ENCODE measurements around the gene ARHGAP19.
"Not testable (repeated sequence)": the region's sequence is repeated elsewhere in the genome, so short reads cannot be mapped to it uniquely, and the experiment has no call there.

ARHGAP19 gene

GRCh38 chr10:97297556-97298222, 5.3 kb upstream of the ARHGAP19 start:
- TF ChIP-seq CTCF (IDR thresholded peaks at IDR 0.05; ENCODE audit: extremely low read depth, missing control alignments) = no peak
- DNase-seq (ENCODE audit: low spot score) = no peak

GRCh38 chr10:97292862-97293198, 393 bp upstream of the ARHGAP19 start:
- no peak for DNase-seq (ENCODE audit: low spot score)
- no peak for TF ChIP-seq CTCF (IDR thresholded peaks at IDR 0.05; ENCODE audit: extremely low read depth, missing control alignments)

- DNase-seq (ENCODE audit: low spot score) = no peak
- no peak for TF ChIP-seq CTCF (IDR thresholded peaks at IDR 0.05; ENCODE audit: extremely low read depth, missing control alignments)
Measured at GRCh38 chr10:97291357-97292096, 910 bp downstream of the ARHGAP19 start.

GRCh38 chr10:97290576-97291356, 1.7 kb downstream of the ARHGAP19 start:
- DNase-seq (ENCODE audit: low spot score) = not testable (repeated sequence)

GRCh38 chr10:97290076-97290475, 2.4 kb downstream of the ARHGAP19 start:
- not testable (repeated sequence) for DNase-seq (ENCODE audit: low spot score)

- DNase-seq (ENCODE audit: low spot score) = no peak
- TF ChIP-seq CTCF (IDR thresholded peaks at IDR 0.05; ENCODE audit: extremely low read depth, missing control alignments) = no peak
Measured at GRCh38 chr10:97280783-97281182, 11.7 kb downstream of the ARHGAP19 start.

- DNase-seq (ENCODE audit: low spot score) = no peak
Measured at GRCh38 chr10:97279121-97279815, 13.2 kb downstream of the ARHGAP19 start.

More at GRCh38 chr10:97279121-97279815, 13.2 kb downstream of the ARHGAP19 start:
- no peak for TF ChIP-seq CTCF (IDR thresholded peaks at IDR 0.05; ENCODE audit: extremely low read depth, missing control alignments)
